ENCODE data around the gene CLMP.

DNA sequence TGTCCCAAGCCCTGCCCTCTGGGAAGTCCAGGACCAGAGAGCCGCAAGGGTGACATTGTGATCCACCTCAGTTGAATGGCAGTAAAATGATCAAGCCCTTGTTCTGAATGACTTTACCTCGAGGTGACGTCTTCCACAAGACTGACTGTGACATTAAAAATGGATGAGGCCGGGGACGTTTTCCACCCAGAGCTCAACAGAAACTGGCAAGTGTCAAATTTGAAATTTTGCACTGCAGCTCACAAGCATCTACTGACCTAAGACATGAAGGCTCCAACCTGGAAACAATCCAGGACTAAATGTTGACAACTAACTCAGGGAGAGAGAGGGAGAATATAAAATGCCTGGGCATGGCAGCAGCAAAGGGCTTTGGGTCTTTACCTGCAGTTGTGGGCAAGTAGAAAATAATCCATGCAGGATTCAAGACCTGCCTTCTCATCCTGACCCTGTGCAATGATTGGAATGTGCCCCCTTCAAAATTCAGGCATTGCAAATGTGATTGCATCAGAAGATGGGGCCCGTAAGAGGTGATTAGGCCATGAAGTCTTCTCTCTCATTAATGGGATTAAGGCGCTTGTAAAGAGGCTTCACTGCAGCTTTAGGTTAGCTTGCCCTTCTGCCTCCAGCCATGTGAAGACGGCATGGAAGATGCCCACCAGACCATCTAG, 33.6 kb upstream of the CLMP start:
- TF ChIP-seq CTCF (IDR thresholded peaks at IDR 0.05; ENCODE audit: low read depth, low read length, poor library complexity, severe bottlenecking) (no peak), EZH2phosphoT487 (IDR thresholded peaks at IDR 0.05; ENCODE audit: borderline replicate concordance, low read length) (no peak)
